CD4-positive, alpha-beta memory T cell (primary cell): ENCODE data around the gene ZBTB16. TPM values are rescaled to one million over a fixed set of nuclear protein-coding genes. Genes with fewer than 3 reads are reported as not detected.

ENCODE experiments used
- CTCF ChIA-PET: fragments of 350-600 bp; sonication (Branson Sonifier 250); formaldehyde crosslinking; loops from one replicate; lab custom pipeline; 2021; ENCODE audit warnings: inconsistent platforms; ENCODE audit not compliant: partially characterized antibody; lab: Charles Lee
- POLR2A ChIA-PET: fragments of 350-600 bp; sonication (Branson Sonifier 250); formaldehyde crosslinking; loops from one replicate; lab custom pipeline; 2021; ENCODE audit not compliant: partially characterized antibody; lab: Charles Lee
- DNase-seq, 5 donors: peaks; one replicate each; pipeline versions ENCODE4 v3.0.0 to v3.0.0-alpha.2; 2020 to 2022; ENCODE audit warnings: mixed read lengths in 1 of 5
- H3K27ac ChIP-seq: one replicate; pipeline ENCODE4 v1.7.0; 2013; ENCODE audit warnings: low read depth, low read length
- H3K27me3 ChIP-seq: 2 replicates; pipeline ENCODE4 v1.7.0; 2013; ENCODE audit warnings: mild to moderate bottlenecking, low read length, moderate library complexity; ENCODE audit not compliant: insufficient read depth
- H3K36me3 ChIP-seq: 2 replicates; pipeline ENCODE4 v1.7.0; 2013; ENCODE audit warnings: mild to moderate bottlenecking, low read length, moderate library complexity; ENCODE audit not compliant: insufficient read depth
- H3K4me1 ChIP-seq: 2 replicates; pipeline ENCODE4 v1.7.0; 2013; ENCODE audit warnings: mild to moderate bottlenecking, low read length, moderate library complexity; ENCODE audit not compliant: insufficient read depth
- H3K4me3 ChIP-seq, 2 donors: one replicate each; pipeline ENCODE4 v1.7.0; 2013; ENCODE audit warnings: low read length in 2 of 2, mild to moderate bottlenecking in 1 of 2
- H3K9me3 ChIP-seq, 2 donors: one replicate each; pipeline ENCODE4 v1.7.0; 2013; ENCODE audit warnings: low read length in 2 of 2, control low read depth in 1 of 2; ENCODE audit not compliant: control insufficient read depth in 1 of 2
- H3K27ac Mint-ChIP-seq, 7 donors: one replicate each; pipeline ENCODE4 v1.8.0; 2020 to 2021; ENCODE audit warnings: mixed read lengths in 7 of 7, mild to moderate bottlenecking in 6 of 7, inconsistent platforms in 3 of 7, moderate library complexity in 3 of 7
- H3K27me3 Mint-ChIP-seq, 2 donors: one replicate each; pipeline ENCODE4 v1.8.0; 2020 to 2021; ENCODE audit warnings: mixed read lengths in 2 of 2
- H3K36me3 Mint-ChIP-seq, 2 donors: one replicate each; pipeline ENCODE4 v1.8.0; 2020 to 2021; ENCODE audit warnings: mixed read lengths in 2 of 2, inconsistent platforms in 1 of 2, mild to moderate bottlenecking in 1 of 2
- H3K4me1 Mint-ChIP-seq, 4 donors: one replicate each; pipeline ENCODE4 v1.8.0; 2020 to 2021; ENCODE audit warnings: mixed read lengths in 4 of 4, mild to moderate bottlenecking in 1 of 4
- H3K4me3 Mint-ChIP-seq, 8 donors: one replicate each; pipeline ENCODE4 v1.8.0; 2020 to 2021; ENCODE audit warnings: mixed read lengths in 8 of 8, mild to moderate bottlenecking in 7 of 8, moderate library complexity in 6 of 8, inconsistent platforms in 3 of 8
- H3K9me3 Mint-ChIP-seq, 8 donors: one replicate each; pipeline ENCODE4 v1.8.0; 2020 to 2021; ENCODE audit warnings: mixed read lengths in 8 of 8, mild to moderate bottlenecking in 5 of 8, inconsistent platforms in 3 of 8, moderate library complexity in 1 of 8
- intact Hi-C: fragments of 100-400 bp; cut with micrococcal nuclease; formaldehyde crosslinking; loops from one replicate; pipeline ENCODE4 v1.15.1; 2023
- polyA plus RNA-seq, 2 donors: library from polyadenylated mRNA; unstranded; fragments of 300-500 nt; fragmentation: Illumina TruSeq; gene quantifications; one replicate each; pipeline ENCODE4 v1.2.3, GENCODE V29; 2021
- total RNA-seq, 2 experiments: library from RNA; stranded (reverse); gene quantifications; one replicate each; pipeline ENCODE4 v1.2.3, GENCODE V29; 2021

Gene ZBTB16
- total and polyA plus RNA-seq, 4 experiments from 2014 or later, result 5.6 to 28.4 (median 8.6) TPM

- peak overlapping the region in 1 of 7 donors; percentile 41 for H3K27ac Mint-ChIP-seq
- intact Hi-C loops, result no loop called here
- POLR2A ChIA-PET, result interaction anchor here (1.0 to 2.9 kb wide), 3 partner anchors 88 to 203 kb away, joined by 3 to 16 read pairs (median 11); no protein-coding TSS in a partner anchor
Observed at GRCh38 chr11:114057605-114058004, 1.9 kb upstream of the ZBTB16 start.

GRCh38 chr11:114058026-114058706 is 1.3 kb upstream of the ZBTB16 start:
- ChIA-PET CTCF (interaction anchor here (1.0 to 6.1 kb wide), 7 partner anchors 10 to 203 kb away, joined by 3 to 66 read pairs (median 5); no protein-coding TSS in a partner anchor), POLR2A (interaction anchor here (1.5 to 3.4 kb wide), 4 partner anchors 102 to 202 kb away, joined by 3 to 17 read pairs (median 14); no protein-coding TSS in a partner anchor)
- no peaks in the 10 kb centered on the region for H3K9me3 ChIP-seq
- H3K27me3 ChIP-seq, result peaks cover 16% of the 10 kb centered on the region
- Mint-ChIP-seq H3K27ac (no peak overlapping the region), H3K36me3 (peaks cover 0 to 4% of the 10 kb centered on the region in 2 donors), H3K27me3 (peaks cover 1 to 8% of the 10 kb centered on the region in 2 donors), H3K4me1 (peaks cover 5 to 31% (median 15%) of the 10 kb centered on the region in 4 donors), H3K9me3 (no peaks in the 10 kb centered on the region), H3K4me3 (peak overlapping the region; percentile 7 to 95 (median 74))
- intact Hi-C loops, result no loop called here
- peaks cover 17% of the 10 kb centered on the region for H3K4me1 ChIP-seq
- H3K27ac ChIP-seq, result no peak overlapping the region
- no peaks in the 10 kb centered on the region for H3K36me3 ChIP-seq
- no peak overlapping the region for H3K4me3 ChIP-seq
- DNase-seq, result no peak

More at GRCh38 chr11:114057605-114058004, 1.9 kb upstream of the ZBTB16 start:
- H3K4me3 ChIP-seq, result no peak overlapping the region
- H3K36me3 ChIP-seq, result no peaks in the 10 kb centered on the region
- Mint-ChIP-seq H3K27me3 (peaks cover 1 to 8% of the 10 kb centered on the region in 2 donors), H3K4me1 (peaks cover 5 to 25% (median 15%) of the 10 kb centered on the region in 4 donors), H3K36me3 (peaks cover 0 to 4% of the 10 kb centered on the region in 2 donors), H3K4me3 (peak overlapping the region; percentile 44 to 95 (median 58)), H3K9me3 (no peaks in the 10 kb centered on the region)
- H3K27me3 ChIP-seq, result peaks cover 16% of the 10 kb centered on the region
- no peak overlapping the region for H3K27ac ChIP-seq
- CTCF ChIA-PET, result interaction anchor here (1.0 to 6.1 kb wide), 3 partner anchors 9 to 204 kb away, joined by 3 to 66 read pairs (median 5); no protein-coding TSS in a partner anchor
- no peaks in the 10 kb centered on the region for H3K9me3 ChIP-seq
- no peak for DNase-seq
- H3K4me1 ChIP-seq, result peaks cover 17% of the 10 kb centered on the region

DNA sequence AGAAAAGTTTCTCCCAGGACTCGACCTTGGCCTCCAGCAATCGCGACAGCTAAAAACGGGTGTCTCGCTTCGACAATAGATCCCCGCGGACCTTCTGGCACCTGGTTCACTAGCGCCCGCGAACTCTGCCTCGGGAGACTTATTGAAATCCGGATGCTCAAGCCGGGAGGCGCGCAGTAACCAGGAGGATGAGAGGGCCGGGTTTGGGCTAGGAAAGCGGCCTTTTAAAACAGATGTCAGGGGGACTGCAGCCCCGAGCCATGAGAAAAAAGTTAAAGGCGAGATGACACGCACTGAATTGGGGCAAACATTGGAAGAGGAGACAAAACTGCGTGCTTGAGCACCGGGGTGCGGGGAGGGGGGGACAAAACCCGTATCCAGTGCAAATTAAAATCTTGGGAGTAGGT is 637 bp upstream of the ZBTB16 start:
- intact Hi-C loops, result loop anchor here (1.0 kb wide), 3 partner anchors 101 to 202 kb away; no protein-coding TSS in a partner anchor
- Histone ChIP-seq H3K4me1 (peaks cover 17% of the 10 kb centered on the region), H3K36me3 (no peaks in the 10 kb centered on the region), H3K27me3 (peaks cover 16% of the 10 kb centered on the region), H3K9me3 (no peaks in the 10 kb centered on the region), H3K4me3 (peak overlapping the region; percentile 23 to 27), H3K27ac (no peak overlapping the region)
- no peak for DNase-seq
- no peaks in the 10 kb centered on the region for H3K9me3 Mint-ChIP-seq
- peak overlapping the region in 6 of 7 donors; percentile 12 to 81 (median 62) for H3K27ac Mint-ChIP-seq
- ChIA-PET CTCF (interaction anchor here (0.7 to 6.1 kb wide), 8 partner anchors 11 to 203 kb away, joined by 3 to 66 read pairs (median 10); no protein-coding TSS in a partner anchor), POLR2A (interaction anchor here (1.5 to 3.6 kb wide), 5 partner anchors 101 to 202 kb away, joined by 3 to 25 read pairs (median 16); no protein-coding TSS in a partner anchor)
- H3K4me3 Mint-ChIP-seq, result peak overlapping the region; percentile 83 to 97 (median 88)
- peaks cover 5 to 34% (median 16%) of the 10 kb centered on the region in 4 donors for H3K4me1 Mint-ChIP-seq
- peaks cover 0 to 4% of the 10 kb centered on the region in 2 donors for H3K36me3 Mint-ChIP-seq
- peaks cover 1 to 8% of the 10 kb centered on the region in 2 donors for H3K27me3 Mint-ChIP-seq

DNA sequence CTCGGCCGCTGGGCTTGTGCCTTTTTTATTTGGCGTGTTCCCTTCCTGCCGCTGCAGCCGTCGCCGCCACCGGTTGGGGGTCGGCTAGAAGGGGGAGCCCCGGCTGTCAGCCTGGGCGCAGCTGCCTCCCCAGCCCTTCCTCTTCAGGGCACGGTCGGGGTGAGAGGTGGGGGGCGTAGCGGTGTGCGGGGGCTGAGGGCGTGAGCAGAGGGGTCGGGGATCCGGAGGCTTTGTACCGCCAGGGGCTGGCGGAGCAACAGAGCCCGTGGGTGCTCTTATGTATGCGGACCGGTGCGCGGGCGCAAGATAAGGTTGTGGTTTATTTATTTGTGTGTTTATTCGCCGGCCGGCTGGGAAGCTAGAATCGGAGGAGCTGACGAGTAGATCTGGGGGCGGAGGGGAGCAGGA is 477 bp downstream of the ZBTB16 start:
- Mint-ChIP-seq H3K9me3 (no peaks in the 10 kb centered on the region), H3K27me3 (peaks cover 1 to 8% of the 10 kb centered on the region in 2 donors), H3K4me1 (peaks cover 5 to 36% (median 19%) of the 10 kb centered on the region in 4 donors), H3K4me3 (peak overlapping the region; percentile 87 to 95 (median 92)), H3K27ac (peak overlapping the region; percentile 35 to 87 (median 77)), H3K36me3 (peaks cover 0 to 4% of the 10 kb centered on the region in 2 donors)
- Histone ChIP-seq H3K9me3 (no peaks in the 10 kb centered on the region), H3K4me1 (peaks cover 17% of the 10 kb centered on the region), H3K27ac (peak overlapping the region; percentile 43), H3K27me3 (peaks cover 16% of the 10 kb centered on the region), H3K4me3 (peak overlapping the region; percentile 52 to 57), H3K36me3 (no peaks in the 10 kb centered on the region)
- POLR2A ChIA-PET, result interaction anchor here (1.0 to 3.6 kb wide), 11 partner anchors 13 to 201 kb away, joined by 3 to 25 read pairs (median 7); no protein-coding TSS in a partner anchor
- CTCF ChIA-PET, result interaction anchor here (0.8 to 6.1 kb wide), 17 partner anchors 10 to 201 kb away, joined by 3 to 66 read pairs (median 5); no protein-coding TSS in a partner anchor
- DNase-seq, result peak in 1 of 5 donors; percentile 63
- intact Hi-C loops, result loop anchor here (1.0 kb wide), 3 partner anchors 100 to 201 kb away; no protein-coding TSS in a partner anchor

GRCh38 chr11:114060392-114061047 is 1.0 kb downstream of the ZBTB16 start:
- H3K36me3 Mint-ChIP-seq, result peaks cover 0 to 6% of the 10 kb centered on the region in 2 donors
- peaks cover 5 to 41% (median 21%) of the 10 kb centered on the region in 4 donors for H3K4me1 Mint-ChIP-seq
- no peaks in the 10 kb centered on the region for H3K9me3 Mint-ChIP-seq
- DNase-seq, result no peak
- POLR2A ChIA-PET, result interaction anchor here (1.0 to 3.6 kb wide), 14 partner anchors 12 to 200 kb away, joined by 3 to 25 read pairs (median 6); no protein-coding TSS in a partner anchor
- H3K27me3 Mint-ChIP-seq, result peaks cover 1 to 8% of the 10 kb centered on the region in 2 donors
- peak overlapping the region; percentile 35 to 87 (median 77) for H3K27ac Mint-ChIP-seq
- Histone ChIP-seq H3K27ac (peak overlapping the region; percentile 43), H3K9me3 (no peaks in the 10 kb centered on the region), H3K4me3 (peak overlapping the region in 1 of 2 donors; percentile 57), H3K36me3 (no peaks in the 10 kb centered on the region), H3K27me3 (peaks cover 16% of the 10 kb centered on the region), H3K4me1 (peaks cover 17% of the 10 kb centered on the region)
- CTCF ChIA-PET, result interaction anchor here (0.7 to 6.1 kb wide), 19 partner anchors 10 to 201 kb away, joined by 3 to 66 read pairs (median 5); no protein-coding TSS in a partner anchor
- intact Hi-C loops, result loop anchor here (1.0 kb wide), 1 partner anchor 17 kb away; no protein-coding TSS in a partner anchor
- H3K4me3 Mint-ChIP-seq, result peak overlapping the region; percentile 87 to 95 (median 92)

DNA sequence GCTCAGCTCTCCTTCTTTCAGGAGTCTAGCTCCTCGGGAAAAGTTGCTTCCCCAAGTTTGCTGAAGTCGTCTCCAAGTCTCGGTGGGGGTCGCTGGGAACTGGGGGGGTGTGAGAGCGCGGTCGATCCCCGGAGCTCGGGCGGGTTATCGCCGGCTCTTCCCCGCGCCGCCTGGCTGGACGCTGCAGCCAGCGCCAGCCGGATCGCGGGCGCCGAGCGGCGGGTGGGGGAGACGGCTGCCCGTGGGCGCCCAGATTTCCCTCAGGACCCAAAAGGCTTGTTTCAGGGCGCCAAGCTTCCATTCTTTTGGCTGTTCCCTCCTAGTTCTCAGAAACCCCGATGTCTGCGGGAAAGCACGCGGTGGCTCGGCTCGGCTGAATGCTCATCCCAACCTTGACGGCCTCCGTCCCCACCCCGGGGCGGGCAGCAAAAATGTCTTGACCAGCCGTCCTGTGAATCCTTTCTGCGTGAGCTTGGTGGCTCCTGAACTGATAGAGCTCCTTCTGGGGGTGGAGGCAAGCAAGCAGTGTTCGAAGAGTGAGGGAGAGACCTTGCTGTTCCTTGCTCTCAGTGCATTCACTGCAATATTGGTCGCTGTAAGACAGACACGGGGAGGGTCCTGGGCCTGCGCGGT is 1.7 kb downstream of the ZBTB16 start:
- peak overlapping the region in 1 of 2 donors; percentile 57 for H3K4me3 ChIP-seq
- H3K9me3 ChIP-seq, result no peaks in the 10 kb centered on the region
- H3K27me3 ChIP-seq, result peaks cover 16% of the 10 kb centered on the region
- H3K4me1 ChIP-seq, result peaks cover 17% of the 10 kb centered on the region
- Mint-ChIP-seq H3K9me3 (no peaks in the 10 kb centered on the region), H3K36me3 (peaks cover 0 to 6% of the 10 kb centered on the region in 2 donors), H3K27ac (peak overlapping the region; percentile 2 to 91 (median 67)), H3K27me3 (peaks cover 1 to 8% of the 10 kb centered on the region in 2 donors), H3K4me3 (peak overlapping the region; percentile 86 to 94 (median 88)), H3K4me1 (peaks cover 5 to 47% (median 22%) of the 10 kb centered on the region in 4 donors)
- intact Hi-C loops, result loop anchor here (1.0 kb wide), 1 partner anchor 16 kb away; no protein-coding TSS in a partner anchor
- H3K27ac ChIP-seq, result peak overlapping the region; percentile 3
- no peaks in the 10 kb centered on the region for H3K36me3 ChIP-seq
- no peak for DNase-seq
- POLR2A ChIA-PET, result interaction anchor here (1.0 to 3.6 kb wide), 11 partner anchors 11 to 131 kb away, joined by 3 to 25 read pairs (median 6); no protein-coding TSS in a partner anchor
- CTCF ChIA-PET, result interaction anchor here (0.7 to 6.1 kb wide), 17 partner anchors 9 to 200 kb away, joined by 3 to 66 read pairs (median 5); no protein-coding TSS in a partner anchor
